Measurements from ENCODE around the gene TMEM209. TPM values are rescaled to one million over a fixed set of nuclear protein-coding genes. Genes with fewer than 3 reads are reported as not detected.

TMEM209 gene
- polyA plus RNA-seq, 3 donors from 2014 or later = 21.6 to 41.1 (median 39.9) TPM

Other genes starting within 250 kb of the TMEM209 start
- 10 to 100 TPM in 2 of 3 donors, 1 to 10 TPM in 1; 8.5 to 11.3 (median 10.8) TPM for gene ZC3HC1, start 154.0 kb downstream of the TMEM209 start, polyA plus RNA-seq
- gene KLHDC10, start 134.9 kb downstream of the TMEM209 start, polyA plus RNA-seq = 1 to 10 TPM in 2 of 3 donors, under 1 TPM in 1; 0.99 to 2.7 (median 1.7) TPM
- gene SSMEM1, start 2.5 kb upstream of the TMEM209 start, polyA plus RNA-seq = not detected
- not detected for gene CPA2, start 61.5 kb upstream of the TMEM209 start, polyA plus RNA-seq
- not detected for gene CPA4, start 87.8 kb upstream of the TMEM209 start, polyA plus RNA-seq
- not detected for gene CPA5, start 139.4 kb upstream of the TMEM209 start, polyA plus RNA-seq
- gene CPA1, start 175.1 kb upstream of the TMEM209 start, polyA plus RNA-seq = not detected
- 10 to 100 TPM; 17.9 to 22.4 (median 20.8) TPM for gene CEP41, start 235.6 kb upstream of the TMEM209 start, polyA plus RNA-seq

All from immature natural killer cell (primary cell).